Renal pelvis (tissue), 4 donors: ENCODE results near the gene RTN4R. TPM values are rescaled to one million over a fixed set of nuclear protein-coding genes. Genes with fewer than 3 reads are reported as not detected.
"Not testable (repeated sequence)": the region's sequence is repeated elsewhere in the genome, so short reads cannot be mapped to it uniquely, and the experiment has no call there.

Experiments
- DNase-seq: peaks from one replicate; pipeline ENCODE4 v3.0.0-alpha.2; 2013
- polyA plus RNA-seq, 3 donors: library from polyadenylated mRNA; unstranded; fragments of 120-200 nt; gene quantifications; one replicate each; pipeline ENCODE4 v1.2.1, GENCODE V29; 2013; ENCODE audit not compliant: insufficient read length in 3 of 3

RTN4R gene
- polyA plus RNA-seq, 3 donors: 5.8 to 11.2 (median 7.6) TPM

DNA sequence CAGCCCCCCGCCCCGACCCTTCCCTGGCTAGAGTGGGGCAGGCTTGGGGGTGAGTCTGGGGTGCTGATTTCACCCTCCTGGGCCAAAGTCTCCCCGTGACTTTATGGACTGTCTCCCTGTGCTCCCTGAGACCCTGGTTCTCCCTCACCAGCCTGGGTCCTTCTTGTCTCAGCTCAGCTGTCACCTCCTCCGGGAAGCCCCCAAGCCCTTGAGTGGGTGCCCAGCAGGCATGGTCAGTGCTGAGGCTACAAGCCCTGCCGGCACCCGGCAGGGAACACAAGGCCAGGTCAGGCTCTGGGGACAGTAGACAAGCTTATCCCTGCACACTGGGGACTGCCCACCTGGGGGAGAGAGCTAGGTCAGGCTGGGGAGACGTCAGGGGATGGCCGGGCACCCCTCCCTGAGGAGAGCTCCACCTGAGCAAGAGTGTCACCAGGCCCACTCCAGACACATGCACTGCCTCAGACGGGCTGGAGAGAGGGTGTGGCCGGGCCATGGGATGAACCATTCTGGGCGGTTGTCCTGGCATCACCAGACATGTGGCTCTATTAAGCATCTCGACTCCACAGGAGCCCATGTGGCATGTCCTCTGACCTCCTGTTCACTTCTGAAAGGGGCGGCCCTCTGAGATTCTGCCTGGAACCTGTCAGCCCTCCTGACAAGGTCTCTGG is 22.6 kb upstream of the RTN4R start:
- no peak for DNase-seq

DNA sequence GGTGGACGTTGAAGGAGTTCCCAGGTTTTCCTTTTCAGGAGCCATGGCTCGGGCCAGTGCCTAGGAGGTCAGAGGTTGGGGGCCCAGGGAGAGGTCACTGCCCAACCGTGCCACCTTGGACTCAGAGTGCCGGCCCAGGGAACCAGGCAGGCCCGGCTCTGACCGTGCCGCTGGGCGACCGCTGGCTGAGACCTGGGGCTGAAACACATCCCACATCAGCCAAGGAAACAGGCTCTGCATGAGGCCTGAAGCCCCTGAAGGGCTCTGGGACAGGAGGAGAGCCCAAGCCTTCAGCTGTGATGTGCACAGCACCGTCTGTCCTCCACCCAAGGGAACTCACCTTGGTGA is 21.9 kb upstream of the RTN4R start:
- no peak for DNase-seq

DNA sequence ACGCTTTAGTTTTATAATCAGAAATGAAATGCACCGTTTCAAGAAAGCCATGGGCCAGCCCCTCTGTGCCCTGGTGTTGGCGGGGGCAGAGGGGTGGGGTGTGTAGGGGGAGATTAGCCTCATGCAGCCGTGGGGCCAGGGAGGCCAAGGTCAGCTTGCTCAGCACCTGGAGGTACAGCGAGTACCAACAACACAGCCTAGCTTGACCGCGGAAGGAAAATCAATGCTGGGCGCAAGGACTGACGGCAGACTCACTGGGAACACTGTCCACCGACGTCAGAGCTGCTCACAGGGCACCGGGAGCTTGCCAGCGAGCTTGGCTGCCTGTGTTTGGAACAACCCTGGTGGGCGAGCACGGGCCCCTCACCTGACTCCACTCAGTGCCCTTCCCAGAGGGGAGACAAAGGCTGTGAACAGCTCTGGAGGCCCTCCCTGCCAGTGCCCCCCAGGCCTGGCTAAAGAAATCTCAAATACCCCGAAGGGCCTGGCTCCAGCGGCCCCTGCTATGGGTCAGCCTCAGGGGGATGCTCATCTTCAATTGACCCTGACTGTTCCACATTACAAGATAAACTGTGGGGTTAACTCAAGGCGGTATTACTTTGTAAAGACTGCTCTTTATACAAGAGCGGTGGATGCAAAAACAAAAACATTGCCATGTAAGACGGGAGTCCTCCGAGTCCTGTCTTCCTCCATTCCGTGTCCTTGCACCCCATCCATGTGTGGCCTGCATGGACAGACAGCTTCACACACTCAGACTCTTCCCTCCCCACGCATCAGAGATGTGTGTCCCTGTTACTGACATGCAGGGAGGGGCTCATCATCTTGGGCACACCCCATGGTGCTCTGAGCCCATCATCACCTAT is 21.3 kb upstream of the RTN4R start:
- not testable (repeated sequence) for DNase-seq

DNA sequence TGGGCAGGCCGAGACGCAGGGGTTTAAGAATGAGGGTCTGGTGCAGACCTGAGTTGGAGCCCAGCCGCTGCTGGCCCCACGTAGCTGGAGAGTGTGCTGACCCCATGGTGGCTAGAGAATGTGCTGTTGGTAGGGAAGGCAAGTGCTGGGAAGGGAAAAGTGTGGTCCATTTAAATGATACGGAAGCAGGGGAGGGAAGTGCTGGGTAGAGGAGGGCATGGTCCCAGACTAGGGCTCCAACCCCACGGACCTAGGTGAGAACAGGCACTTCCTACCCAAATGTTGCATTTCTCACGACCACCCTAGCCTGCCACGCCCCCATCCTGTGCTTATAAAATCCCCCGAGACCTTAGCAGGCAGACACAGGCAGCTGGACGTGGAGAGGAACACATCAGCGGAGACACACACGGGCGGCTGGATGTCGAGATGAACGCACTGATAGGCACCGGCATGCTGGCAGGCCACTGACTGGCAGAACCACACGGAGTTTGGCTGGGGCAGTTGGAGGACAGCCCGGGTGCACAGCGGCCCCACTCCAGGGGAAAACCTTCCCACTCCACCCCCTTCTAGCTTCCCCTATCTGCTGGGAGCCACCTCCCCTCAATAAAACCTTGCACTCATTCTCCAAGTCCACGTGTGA is 18.8 kb upstream of the RTN4R start:
- not testable (repeated sequence) for DNase-seq

DNA sequence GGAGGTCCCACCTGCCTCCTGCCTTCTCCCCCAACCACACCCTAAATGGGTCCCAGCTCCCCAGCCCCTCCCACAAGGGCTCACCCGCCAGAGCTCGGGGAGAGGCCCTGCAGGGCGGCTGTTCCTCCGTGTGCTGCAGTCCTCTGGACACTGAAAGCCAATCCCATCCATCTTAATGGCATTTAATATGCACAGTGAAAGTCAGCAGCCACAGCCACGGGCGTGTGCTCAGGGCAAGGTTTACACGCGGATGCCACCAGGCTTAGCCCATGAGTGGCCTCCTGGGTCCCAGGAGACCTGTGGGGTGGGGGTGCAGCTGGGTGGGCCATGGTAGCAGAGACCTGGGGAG is 18.2 kb upstream of the RTN4R start:
- DNase-seq: not testable (repeated sequence)

DNA sequence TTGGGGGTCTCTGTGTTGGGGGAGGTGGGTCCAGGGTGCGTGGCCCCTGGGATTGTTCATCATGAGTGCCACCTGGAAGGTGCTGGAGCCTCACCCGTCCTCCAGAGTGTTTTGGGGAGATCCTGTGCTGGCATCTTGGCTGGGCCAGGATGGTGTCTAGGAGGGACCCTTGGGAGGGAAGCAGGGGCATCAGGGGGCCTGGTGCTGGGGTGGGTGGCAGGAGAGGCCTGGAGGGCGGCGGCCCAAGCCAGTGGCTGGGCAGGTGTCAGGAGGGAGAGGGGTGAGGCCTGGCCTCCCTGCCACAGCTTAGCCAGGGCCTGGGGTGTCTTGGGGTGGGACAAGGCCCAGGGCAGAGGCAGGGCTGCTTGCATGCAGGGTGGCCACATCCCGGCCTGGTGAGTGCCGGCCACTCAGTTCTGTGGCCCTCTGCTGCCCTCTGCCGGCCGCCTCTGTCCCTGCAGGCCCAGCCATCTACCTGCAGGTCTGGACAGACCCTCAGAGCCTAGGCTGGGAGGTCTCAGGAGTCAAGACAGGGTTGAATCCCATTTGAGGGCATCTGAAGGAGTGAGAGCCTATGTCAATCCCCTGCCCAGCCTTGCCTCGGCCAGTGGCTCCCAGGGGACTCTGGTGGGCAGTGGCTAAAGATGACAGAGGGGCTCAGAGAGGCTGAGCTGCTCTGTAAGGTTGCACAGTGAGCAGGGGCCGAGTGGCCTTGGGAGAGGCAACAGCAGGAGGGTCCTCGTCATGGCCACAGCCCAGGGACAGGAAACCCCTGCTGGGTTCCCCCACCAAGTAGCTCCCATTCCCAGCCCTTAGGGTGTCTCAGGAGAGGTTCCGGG is 17.6 kb upstream of the RTN4R start:
- not testable (repeated sequence) for DNase-seq

DNA sequence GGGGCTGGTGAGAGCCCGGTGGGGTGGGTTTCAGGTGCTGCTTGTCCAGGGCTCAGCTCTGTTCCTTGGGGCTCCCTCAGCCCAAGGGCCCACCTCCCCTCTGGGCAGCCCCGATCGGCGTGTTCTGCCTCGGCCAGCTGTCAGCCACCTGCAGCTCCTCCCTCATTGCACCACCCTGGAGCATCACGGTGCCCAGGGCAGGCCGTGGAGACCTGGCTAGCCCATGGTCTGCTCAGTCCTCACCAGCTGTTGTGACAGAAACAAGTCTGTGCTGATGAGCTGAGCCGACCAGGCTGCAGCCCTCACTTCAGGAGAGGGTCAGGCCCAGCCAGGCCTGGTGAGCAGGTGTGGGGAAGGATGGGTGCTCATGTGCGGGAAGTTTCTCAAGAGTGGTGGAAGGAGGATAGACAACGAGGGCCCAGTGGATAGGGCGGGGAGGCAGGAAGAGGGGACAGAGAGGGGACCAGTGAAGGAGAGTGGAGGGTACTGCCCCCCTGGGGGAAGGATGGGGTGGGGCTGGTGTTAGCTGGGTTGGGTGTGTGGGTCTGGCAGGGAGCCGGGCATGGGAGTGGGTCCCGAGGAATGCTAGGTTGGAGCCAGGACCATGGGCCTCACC is 16.5 kb upstream of the RTN4R start:
- DNase-seq: no peak

DNA sequence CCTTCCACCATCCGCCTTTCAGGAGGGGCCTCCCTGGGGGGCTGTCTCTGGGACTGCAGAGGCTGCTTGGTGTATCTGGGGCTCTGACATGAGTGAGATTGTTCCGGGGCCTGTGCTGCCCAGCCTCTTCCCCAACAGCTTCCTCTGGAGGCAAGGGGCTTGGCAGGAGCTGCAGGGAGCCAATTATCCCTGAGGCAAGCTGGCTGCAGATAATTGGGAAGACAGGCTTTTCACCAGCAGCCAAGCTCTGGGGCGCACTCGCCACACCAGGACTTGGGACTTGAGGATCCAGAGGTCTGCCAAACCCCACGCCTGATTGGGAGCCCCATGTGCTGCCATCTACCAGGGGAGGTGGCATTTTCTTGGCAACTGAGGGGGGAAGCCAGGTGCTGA is 15.6 kb upstream of the RTN4R start:
- DNase-seq: no peak

DNA sequence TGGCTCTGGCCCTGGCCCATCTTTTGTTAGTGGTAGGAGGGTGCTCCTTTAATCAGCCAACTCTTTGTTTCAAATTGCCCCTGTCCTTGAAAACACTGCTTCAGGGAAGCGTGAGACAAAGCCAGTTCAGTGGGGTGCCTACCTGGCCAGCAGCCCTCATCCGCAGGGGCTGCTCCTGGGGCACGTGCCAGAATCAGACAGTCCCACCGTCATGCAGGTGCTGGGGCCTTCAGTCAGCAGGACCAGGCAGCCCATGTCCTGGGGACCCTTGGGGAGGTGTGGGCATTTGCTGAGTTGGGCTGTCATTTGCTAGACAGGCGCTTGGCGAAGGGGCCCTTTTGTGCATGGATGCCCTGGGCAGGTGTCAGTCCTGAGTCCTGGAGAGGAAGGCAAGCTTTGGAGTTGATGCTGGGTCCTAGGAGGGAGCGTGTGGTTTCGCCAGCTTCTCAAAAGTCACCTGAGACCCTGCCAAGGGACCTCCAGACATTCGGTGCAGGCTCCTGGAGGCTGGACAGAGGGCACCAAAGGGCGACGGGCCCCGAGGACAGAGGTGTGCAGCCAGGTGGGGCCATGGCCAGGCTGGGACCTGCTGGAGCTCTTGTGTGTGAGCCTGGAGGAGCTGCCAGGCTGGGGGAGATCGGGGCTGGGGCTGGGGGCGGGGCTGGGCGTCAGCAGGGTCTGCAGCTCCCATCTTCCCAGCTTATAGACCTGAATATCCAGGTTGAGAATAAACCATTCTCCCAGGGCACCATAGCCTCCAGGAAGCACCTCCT is 15.0 kb upstream of the RTN4R start:
- no peak for DNase-seq

DNA sequence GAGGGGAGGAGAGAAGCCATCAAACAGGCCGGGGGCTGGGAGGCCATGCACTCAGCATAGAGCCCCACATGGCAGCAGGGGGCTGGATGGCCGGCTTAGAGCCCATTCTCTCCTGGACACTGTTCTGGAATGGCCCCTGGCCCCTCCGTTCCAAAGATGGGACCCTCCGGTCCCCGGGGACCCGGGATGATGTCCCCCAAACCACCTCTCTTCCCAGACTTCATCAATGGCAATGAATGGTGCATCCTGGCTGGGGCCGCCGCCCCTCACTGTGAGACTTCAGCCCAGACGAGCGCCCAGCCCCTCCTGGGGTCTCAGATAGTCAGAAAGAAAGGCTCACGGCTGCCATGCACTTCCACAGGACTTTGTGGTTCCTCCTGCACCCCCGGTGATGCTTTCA is 13.8 kb upstream of the RTN4R start:
- no peak for DNase-seq

DNA sequence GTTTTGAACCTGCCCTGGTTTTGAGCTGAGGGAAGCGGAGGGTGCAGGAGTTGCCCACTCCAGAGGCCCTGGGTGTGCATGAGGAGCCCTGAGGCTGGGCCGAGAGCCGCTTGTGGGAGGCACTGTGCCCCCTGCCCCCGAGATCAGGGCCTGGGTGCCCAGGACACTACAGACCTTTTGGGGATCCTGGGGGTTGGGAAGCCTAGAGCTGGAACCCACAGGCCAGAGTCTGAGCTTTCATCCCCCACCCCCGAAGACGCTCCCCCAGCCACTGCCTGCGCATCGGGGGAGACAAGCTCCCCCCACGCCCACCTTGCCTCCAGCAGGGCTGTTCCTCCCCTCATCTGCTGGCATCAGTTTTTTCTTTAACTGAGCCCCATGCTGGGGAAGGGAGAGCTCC is 13.4 kb upstream of the RTN4R start:
- DNase-seq: not testable (repeated sequence)

DNA sequence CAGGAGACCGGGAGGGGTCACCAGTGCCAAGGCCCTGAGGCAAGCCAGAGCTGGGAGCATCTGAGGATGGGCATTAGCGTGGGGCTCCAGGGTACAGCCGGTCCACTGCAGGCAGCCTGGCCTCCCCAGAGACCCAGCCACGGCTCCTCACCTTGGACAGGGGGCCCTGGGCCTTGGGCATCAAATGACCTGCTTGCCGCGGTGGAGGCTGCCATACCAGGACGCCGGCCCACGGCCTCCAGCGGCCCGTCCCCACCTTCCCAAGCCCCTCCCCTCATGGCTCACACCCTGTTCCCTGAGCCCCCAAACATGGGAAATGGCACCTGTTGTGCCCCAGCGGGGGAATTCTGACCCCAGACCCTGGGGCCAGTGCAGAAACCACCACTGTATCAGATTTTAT is 12.7 kb upstream of the RTN4R start:
- DNase-seq: no peak

DNA sequence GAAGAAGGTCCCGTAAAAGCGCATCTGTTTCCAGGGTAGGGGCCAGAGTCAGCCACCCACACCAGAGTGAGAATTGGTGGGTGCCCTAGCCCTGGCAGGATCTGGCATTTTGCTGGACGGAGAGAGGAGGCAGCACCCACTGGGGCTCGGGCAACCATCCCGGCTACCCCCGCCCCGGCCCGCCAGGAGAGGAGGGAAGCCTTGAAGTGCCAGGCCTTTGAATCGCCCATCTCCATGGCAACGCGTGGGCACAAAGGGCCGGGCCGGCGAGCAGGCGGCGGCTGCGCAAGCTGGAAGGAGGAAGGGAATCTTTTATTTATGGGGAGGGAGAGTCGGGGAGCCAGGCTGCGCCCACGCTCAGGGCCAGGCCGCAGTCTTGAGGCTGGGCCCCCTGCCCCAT is 12.0 kb upstream of the RTN4R start:
- not testable (repeated sequence) for DNase-seq

DNA sequence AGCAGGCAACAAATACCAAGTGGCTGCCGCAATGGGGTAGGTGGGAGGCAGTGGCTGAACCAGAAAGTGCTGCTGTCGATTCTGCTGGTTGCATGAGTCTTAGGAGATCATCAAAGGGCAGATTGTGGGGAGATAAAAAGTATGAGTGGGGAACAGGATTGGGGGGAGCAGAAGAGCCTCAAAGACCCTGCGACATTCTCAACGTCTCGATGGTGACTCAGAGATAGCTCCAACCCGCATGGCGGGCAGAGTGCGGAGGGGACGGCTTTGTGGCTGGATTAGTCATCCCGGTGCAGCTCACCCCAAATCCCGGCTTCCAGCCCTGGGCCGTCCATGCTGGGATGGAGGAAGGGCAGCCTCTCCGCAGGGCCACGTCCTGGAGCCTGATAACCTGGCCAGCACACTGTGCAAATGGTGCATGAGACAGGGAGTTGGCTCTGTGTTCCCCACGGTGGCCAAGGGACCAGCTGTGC is 11.6 kb upstream of the RTN4R start:
- DNase-seq: no peak

DNA sequence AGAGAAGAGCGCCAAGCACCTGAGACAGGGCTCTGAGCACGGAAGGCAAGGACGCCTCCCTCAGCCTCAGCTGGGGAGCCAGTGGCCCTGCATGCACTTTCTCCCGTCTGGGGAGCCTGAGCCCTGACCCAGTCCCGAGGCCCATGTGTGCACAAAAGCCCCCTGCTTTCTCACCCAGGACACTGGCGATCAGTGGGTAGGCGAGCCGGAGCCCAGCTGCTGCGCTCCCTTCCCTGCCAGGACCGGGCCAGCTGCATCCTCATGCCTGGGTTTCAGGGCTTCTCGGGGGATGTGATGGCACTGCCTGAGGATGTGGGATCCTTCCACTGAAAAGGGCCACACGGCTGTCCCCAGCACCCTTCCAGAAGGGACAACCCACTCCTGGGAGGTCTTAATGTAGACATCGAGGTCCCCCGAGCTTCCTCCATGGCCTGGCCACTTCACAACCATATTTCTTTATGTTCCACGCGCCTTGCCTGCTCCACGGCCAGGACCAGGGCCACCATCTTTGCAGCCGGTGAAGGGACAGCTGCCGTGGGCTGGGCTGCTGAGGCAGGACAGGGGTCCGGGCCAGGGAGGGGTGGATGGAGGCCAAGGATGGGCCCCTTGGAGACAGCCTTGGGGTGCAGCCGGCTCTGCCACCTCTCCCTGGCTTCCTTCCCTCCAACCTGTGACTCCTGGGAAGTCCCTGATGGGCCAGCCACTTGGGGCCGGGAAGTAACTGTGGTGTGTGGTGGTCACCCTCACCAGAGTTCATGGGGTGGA is 10.8 kb upstream of the RTN4R start:
- DNase-seq: not testable (repeated sequence)

DNA sequence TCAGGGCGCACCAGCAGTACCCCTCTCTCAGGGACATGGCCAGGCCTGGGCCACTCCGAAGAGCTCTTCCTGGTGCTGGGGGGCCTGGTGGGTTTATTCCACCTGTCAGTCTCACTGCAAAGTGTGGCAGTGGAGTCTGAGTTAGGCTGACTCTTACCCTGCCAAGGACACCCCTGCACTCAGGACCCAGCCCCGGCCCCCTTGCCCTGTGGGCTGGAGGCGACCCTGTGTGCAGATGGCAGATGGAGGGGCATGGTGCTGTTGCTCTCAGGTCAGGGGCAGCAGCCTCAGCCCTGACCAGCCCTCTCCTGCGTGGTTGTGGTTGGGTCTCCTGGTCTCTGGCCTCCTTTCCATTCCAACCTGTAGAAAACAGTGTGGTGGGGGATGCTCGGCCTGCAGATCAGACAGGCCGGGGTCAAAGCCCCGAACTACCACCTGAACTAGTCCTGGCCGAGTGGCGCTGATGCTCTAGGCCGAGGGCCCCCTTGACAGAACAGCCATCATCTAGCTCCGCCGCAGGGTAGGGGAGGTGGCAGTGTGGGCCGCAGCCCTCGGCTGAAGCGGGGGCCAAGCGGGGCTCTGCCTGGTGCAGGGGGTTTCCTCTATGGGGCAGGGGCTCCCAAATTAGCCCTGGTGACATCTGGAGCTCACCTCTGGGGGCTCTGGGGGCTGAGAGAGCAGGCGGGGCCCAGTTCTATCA is 10.0 kb upstream of the RTN4R start:
- not testable (repeated sequence) for DNase-seq

DNA sequence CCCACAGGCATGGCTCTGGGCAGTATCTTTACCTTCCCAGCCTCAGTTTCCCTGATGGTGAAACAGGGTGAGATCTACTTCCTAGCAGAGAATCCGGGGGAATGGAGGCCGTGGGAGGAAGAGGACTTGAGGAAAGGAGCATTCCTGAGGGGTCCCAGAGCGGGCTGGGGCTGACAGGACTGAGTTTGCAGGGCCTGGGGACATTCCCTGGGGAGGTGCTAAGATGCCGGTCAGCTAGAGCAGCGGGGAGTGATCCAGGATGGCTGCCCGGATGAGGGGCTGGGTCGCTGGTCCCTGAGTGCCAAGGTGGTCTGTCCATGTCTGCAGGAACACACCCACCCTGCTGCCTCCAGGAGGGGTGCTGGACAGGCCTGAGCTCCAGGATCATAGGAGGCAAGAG is 8.3 kb upstream of the RTN4R start:
- no peak for DNase-seq

DNA sequence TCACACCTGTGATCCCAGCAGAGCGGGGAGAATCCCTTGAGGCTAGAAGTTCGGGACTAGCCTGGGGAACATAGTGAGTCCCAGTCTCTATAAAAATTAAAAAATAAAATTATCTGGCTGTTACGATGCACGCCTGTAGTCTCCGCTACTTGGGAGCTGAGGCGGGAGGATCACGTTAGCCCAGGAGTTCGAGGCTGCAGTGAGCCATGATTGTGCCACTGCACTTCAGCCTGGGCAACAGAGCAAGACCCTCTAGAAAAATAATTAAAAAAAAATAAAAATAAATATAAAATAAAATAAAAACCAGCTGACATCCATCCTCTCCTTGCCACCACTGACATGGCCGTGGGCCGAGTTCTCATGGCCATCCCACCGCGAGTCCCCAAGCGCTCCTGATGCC is 7.7 kb upstream of the RTN4R start:
- DNase-seq: no peak

DNA sequence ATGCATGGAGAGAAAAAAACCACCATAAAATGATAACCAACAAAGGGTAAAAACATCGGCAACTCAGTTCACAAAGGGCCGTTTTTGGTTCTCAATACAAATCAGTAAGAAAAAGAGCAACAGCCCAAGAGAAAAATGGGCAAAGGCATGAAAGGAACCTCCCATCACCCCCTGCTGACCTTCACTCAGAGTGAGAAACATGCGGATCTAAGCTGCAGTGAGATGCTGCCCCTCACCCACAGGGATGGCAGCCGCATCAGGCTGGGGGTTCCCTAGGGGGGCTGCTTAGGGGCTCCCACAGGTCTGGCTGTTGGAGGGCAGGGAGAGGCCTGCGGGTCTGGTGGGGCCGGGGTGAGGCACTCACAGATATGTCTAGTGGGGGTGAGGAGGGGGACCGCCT is 7.2 kb upstream of the RTN4R start:
- DNase-seq: not testable (repeated sequence)
